Gastrocnemius medialis (tissue), 4 donors: ENCODE data around the gene COL19A1.

Experiments used
- CTCF ChIP-seq, 5 experiments: fragments of 450-650 bp in 3 of 5; fragments of 200-600 bp in 2 of 5; sonication (generic) in 2 of 5; IDR thresholded peaks in 4 of 5; conservative IDR thresholded peaks in 1 of 5; 1 replicate in 4 of 5; 2 replicates in 1 of 5; pipeline ENCODE4 v1.5.1; 2016 to 2019; ENCODE audit warnings: antibody characterized with exemption in 5 of 5, mild to moderate bottlenecking in 3 of 5, moderate library complexity in 3 of 5
- POLR2A ChIP-seq, 2 donors: fragments of 450-650 bp; IDR thresholded peaks; one replicate each; pipeline ENCODE4 v1.6.1; 2017; ENCODE audit warnings: antibody characterized with exemption in 2 of 2, mild to moderate bottlenecking in 2 of 2, moderate library complexity in 2 of 2

- no peak for TF ChIP-seq CTCF (IDR thresholded peaks at IDR 0.05 in 4 of 5, conservative IDR thresholded peaks at IDR 0.05 in 1 of 5)
- TF ChIP-seq POLR2A (IDR thresholded peaks at IDR 0.05): no peak
Measured at GRCh38 chr6:70073637-70074036, 207.3 kb downstream of the COL19A1 start.
